HG02610 (cell line): ENCODE data around the gene HIBADH.

Experiments used
- ATAC-seq: cut with Tn5 transposase; IDR thresholded peaks from one replicate; pipeline ENCODE4 v1.9.1; 2021; ENCODE audit warnings: mild to moderate bottlenecking, moderate library complexity; ENCODE audit not compliant: unreplicated experiment

HIBADH gene

DNA sequence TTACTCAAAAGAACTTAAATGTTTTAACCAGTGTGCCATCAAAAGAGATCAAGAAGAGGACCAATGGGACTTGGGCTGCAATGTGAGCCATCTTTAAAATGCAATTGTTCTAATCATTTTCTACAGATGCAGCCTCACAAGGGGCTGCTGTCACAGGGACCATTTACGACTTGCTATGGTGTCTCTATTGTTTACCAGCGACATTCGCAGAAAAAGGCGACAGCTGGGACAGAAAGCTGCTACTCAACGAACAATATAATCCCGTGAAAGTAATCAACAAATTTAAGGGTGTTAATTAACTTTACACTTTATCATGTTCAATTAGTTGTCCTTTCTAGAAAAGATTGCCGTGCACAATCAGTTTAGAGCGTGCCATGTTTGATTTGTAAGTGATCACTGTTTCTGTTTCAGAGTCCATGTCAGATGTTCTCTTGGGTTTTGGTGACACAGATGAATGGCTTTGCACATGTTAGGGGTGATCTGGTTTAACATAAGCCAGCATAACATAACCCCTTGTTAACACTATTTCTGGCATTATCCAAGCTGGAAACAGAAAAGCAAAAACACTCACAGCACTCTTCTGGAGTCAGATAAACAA is 110.8 kb downstream of the HIBADH start:
- ATAC-seq: no peak

DNA sequence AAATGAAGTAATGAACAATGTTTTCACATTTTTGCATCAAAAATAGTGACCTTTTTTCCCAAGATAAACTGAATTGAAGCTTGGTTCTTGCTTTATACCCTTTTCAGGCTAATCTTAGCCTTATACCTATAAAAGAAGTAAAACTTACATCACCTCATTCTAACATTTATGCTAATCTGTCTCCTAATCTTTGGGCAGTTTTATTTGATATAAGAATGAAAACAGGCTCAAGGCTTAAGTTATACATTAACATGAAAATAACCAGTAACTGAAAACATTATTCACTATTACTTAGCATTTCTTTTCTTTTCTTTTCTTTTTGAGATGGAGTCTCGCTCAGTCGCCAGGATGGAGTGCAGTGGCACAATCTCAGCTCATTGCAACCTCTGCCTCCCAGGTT is 113.1 kb downstream of the HIBADH start:
- ATAC-seq: no peak

DNA sequence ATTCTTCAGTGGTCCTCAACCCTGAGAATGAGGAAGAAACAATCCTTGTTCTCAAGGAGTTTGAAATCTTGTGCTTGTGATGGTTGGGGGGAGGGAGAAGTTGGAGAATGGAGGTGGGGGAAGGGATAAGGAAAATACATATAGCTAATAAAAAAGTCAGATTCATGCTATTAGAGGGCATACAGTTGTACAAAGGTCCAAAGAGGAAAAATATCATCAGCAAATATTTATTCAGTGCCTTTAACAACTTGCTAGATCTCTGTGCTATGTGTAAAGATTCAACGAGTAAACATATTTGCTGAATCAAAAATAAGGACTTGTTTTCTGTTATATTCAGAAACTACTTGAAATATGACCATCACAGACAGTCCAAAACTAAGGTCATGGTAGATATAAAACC is 114.4 kb downstream of the HIBADH start:
- ATAC-seq: no peak

DNA sequence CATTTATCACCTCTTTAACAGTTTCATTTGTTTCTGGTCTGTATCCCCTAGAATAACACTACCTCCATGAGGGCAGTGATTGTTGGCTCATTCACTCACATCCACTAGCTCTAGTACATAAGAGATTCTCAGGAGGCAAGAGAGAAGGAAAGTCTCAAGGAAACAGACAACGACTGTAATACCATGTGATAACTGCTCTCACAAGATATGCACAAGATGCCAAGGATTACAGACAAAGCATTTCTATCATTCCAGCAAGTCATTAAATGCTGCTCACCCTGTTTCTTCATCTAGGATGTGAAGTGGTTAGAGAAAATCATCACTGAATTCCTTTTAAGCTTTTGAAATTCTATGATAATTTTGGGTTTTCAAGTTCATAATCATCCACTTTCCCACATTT is 115.3 kb downstream of the HIBADH start:
- ATAC-seq: no peak

DNA sequence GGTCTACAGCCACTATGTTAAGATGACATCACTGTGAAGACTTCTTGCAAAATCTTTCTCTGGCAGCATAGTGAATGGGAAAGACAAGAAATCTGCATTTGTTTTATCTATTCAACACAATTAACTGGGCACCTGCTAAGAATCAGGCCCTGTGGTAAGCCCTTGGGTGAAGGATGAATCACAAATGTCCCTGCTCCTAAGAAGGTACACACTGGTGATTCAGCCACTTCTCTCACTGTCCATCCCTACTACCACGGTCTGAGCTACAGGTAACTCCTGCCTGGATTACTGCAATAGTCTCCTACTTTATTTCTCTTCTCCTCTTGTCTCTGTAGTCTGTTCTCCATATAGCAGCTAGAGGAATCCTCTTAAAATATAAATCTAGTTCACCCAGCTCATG is 116.1 kb downstream of the HIBADH start:
- ATAC-seq: no peak

DNA sequence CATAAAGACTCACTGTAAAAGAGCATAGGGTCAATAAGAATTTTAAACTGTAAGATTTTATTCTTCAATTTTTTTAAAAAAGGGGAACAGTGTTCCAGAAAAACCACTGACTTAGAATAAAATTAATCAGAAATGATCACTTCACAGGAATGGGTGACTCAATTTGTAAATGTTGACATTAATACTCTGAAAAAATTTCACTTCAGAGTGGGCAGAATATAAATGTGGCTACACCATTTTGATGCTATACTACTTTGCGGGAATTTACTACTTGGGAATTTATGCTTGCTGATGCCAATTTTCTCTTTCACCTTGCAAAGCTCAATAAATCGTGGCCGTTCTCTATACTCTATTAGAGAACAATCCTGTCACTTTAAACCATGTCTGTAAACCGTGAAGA is 126.9 kb downstream of the HIBADH start:
- ATAC-seq: no peak

DNA sequence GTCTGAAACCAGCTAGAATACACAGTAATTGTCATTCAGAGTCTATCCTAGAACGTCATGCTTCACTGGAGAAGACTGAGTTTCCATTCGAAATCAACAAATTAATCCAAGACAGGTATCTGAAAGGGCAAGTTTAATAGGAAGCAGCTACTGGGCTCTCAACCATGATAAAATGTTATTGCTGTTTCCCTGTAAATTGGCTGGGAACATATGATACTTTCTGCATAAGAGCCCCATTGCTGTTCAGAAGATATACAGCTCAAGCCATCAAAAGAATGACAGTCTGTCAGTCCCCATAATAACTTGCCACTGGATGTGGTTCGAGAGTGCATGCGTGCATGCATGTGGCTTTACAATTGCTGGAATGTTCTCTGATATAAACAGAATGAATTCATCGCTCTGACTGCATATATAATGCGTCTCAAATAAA is 129.0 kb downstream of the HIBADH start:
- ATAC-seq: no peak

DNA sequence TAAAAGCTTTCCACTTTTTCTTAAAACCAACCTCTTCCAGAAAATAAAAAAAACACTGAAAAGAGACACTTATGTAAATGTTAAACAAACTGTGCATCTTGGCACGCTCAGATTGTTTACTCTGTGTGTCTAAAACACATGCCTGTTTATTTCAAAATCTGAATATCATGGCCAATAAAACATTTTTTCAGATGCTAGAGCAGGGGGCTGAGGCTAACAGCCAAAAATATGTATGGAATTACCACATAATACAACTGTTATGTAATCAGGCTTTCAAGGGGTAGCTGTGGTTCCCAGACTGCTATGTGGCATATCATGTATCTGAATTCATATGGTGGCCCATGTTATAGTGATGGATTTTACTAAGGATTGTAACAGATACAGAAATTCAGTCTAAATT is 130.4 kb downstream of the HIBADH start:
- no peak for ATAC-seq

DNA sequence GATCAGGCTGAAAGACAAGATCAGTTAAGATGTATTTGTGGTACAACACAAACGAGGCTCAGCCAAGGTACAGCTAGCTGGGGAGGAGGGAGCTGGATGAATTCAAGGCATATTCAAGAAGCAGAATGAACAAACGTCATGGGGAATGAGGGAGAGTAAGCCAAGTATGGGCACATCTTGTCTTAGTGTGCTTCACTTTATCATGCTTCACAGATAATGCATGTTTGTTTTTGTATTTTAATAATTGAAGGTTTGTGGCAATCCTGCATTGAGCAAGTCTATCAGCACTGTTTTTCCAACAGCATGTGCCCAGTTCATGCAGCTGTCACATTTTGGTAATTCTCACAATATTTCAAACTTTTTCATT is 135.4 kb downstream of the HIBADH start:
- no peak for ATAC-seq

DNA sequence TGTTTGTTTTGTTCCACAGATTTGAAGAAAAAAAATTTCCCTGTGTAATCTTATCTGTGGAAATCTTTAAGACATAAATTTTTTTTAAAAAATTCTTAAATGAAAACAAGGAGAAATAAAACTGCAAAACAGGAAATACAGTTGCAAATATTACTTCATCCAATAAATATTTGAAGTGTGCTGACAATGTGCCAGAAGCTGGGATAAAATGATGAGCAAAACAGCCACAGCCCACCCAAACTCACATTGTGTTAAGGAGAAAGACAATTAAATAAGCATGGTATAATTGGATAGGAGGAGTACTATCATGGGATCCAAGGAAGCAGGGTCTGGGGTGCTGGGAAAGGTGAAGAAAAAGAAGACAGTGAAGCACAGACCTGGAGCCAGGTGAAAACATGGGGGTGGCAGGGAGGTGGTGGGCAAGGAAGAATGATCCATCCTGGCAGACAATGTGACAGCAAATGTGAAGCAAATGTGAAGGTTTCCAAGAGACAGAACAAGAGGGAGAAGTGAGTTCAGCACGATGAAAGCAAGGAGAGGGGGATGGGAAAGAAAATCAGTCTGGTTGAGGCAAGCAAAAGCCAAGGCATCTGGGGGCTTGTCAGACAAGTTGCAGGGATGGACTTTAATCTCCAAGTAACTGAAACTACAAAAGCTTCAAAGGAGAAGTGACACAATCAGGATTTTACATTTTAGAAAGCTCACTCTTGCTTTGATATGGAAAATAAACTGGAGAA is 135.9 kb downstream of the HIBADH start:
- no peak for ATAC-seq

DNA sequence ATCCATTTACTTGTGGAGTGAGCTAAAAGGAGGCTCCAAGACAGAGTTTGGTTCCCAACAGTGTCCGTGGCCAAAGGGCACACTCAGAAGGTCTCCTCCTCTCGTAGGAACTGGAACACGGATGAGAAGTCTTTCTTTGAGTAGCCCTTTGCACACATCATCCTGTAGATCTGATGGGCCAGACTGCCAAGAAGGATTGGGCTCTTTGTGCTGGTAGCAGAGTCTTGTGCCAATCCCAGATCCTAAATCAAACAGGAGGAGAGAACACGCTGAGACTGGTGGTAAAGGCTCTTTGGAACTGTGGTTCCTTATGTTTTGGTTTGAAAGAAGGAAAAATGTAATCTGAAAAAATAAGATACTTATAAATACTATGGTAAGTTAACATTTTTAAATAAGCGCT is 136.6 kb downstream of the HIBADH start:
- no peak for ATAC-seq

DNA sequence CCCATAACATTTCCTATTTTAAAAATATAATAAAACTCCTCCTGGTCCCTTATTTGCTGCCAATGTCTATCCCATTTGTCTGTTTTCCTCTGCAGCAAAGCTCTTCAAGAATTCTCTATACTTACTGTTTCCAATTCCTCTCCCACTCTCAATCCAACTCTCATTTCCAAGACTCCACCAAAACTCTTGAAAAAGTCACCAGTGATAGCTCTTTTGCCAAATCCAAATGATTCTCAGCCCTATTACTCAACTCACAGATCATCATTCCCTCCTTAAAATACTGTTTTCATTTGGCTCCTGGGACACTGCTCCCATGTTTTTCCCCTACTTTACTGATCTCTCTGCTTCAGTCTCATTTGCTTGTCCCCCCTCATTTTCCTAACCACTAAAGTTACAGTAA is 139.4 kb downstream of the HIBADH start:
- no peak for ATAC-seq

DNA sequence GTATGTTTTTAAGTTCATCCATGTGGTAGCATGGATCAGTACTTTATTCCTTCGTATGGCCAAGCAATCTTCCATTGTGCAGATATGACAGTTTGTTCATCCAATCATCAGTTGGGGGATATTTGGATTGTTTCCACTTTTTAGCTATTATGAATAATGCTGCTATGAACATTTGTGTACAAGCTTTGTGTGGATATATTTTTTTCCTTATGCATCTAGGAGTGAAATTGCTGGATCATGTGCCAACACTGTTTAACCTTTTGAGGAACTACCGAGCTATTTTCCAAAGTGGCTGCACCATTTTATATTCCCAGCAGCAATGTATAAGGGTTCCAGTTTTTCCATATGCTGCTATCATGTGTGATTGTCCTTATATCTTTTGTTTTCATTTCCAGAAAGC is 140.1 kb downstream of the HIBADH start:
- no peak for ATAC-seq

DNA sequence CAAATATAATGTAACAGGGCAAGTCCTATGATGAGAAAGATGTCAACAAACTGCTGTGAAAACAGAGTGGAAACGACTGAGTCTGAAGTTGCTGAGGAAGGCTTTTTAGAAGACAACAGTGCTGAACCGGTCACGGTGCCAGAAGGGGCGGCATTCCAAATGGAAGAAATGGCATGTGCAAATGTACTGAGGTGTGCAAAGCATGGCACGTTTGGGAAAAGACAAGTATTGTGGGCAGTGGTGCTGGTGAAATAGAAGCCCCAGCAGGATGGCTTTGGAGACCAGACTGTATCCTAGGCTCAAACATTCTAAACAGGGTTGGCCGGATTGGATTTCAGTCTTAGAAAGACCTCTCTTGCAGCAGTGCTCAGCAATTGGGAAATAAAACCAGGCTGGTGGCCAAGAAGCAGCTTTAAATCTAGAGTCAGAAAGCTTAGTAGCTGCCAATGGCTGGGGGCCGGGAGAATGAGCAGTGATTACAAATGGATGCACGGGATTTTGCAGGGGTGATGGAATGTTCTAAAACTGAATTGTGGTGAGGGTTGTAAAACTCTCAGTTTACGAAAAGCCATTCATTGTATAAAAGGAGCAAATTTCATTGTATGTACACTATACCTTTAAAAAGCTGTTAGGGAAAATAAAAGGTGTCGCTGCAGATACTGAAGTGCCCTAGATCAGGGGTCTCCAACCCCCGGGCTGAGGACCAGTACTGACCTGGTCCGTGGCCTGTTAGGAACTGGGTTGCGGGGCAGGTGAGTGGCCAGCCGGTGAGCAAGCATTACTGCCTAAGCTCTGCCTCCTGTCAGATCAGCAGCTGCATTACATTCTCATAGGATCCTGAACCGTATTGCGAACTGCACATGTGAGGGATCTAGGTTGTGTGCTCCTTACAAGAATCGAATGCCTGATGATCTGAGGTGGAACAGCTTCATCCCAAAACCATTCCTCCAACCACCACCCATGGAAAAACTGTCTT is 141.6 kb downstream of the HIBADH start:
- no peak for ATAC-seq

DNA sequence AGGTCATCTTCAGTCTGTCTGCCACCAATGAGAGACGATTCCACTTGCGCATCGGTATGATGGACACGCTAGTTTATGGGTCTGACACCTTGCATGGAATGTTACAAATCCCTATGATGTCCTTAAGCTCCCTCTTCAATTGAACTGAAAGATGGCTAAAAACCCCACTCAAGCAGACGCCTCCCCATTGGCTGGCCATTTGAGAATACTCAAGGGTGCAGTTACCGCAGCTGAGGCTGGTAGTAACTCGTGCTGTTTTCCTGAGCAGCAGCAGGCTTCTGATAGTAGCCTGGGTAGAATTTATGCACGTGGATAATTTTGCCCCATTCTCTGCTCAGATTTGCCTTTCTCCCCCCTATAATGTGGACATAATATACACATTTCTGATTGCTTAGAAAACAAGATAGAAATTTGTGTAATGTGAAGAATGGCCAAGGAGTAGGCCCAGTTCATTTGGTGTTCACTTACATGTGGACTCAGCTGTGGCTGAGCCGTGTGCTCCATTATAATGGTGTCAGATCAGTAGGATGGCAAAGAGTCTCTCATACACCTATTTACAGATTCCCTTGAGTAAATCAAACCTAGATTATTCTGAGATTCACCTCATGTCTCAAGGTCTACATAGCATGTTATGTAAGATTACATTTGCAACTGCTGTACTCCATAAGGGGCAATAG is 142.8 kb downstream of the HIBADH start:
- ATAC-seq: no peak

DNA sequence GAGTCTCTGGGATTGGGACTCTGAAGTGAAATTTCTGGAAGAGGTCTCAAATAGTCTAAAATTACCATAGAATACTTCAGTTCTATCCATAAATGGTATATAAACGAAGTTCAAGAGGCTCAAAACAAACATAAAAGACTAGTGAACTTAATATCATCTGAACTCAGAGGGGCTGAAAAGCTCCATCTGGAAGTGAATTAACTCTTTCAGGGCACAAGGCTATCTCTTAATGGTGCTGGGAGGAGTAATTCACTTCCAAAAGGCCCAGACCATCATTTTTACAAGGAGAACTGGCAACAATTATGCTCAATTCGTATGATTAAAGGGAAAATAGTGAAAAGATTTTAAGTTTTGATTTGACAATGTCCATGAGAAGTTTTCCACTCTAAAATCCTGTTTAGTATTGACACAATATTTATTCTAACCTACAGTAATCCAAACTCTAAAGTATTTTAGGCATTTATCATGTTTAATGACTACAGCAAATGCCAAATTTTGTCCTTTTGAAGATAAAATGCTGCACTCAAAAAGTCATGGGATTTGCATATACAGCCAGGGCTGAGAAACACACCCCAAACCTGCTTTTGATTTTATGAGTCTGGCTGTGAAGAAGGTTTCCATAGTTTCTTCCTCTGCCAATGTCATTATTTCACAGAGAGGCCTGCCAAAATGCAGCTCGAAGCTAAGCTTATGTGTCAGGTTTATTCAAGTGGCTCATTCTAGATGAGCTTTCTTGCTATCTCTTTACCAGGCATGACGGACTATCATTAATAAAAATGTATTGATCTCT is 143.9 kb downstream of the HIBADH start:
- no peak for ATAC-seq

DNA sequence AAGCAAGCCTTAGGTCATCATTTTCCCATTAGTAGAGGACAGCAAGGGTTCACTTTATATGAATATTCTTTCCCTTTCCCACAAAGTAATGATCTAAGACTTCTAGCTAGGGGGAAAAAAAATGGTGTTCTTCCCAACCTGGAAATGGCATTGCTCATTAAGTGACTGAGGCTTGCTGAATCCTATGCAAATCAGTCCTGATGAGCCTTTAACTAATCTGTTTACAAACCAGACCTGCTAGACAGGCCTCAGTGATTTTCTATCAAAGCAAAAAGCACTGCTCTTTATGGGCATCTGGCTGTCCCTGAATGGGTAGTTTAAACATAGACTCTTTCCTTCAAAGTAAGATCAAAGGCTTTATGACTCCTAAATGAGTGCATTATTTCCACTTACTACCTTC is 146.3 kb downstream of the HIBADH start:
- no peak for ATAC-seq

DNA sequence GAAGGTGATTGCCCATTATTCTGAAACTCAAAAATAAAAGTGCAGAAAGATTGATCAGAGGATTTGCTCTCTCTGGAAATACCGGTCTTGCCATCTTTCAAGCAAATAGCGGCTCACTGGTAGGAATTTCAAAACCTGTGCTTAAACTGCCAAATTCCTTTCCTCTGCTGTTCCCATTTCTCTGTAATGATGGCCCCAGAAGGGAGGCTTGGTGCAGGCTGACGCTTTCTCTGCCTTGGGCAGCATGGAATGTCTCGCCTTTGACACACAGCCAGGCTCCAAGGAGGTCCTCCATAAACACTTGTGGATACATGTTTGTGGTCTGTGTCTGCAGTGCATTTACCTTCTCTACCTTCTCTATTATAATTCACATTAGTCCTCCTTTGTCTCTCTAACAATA is 146.8 kb downstream of the HIBADH start:
- ATAC-seq: no peak

DNA sequence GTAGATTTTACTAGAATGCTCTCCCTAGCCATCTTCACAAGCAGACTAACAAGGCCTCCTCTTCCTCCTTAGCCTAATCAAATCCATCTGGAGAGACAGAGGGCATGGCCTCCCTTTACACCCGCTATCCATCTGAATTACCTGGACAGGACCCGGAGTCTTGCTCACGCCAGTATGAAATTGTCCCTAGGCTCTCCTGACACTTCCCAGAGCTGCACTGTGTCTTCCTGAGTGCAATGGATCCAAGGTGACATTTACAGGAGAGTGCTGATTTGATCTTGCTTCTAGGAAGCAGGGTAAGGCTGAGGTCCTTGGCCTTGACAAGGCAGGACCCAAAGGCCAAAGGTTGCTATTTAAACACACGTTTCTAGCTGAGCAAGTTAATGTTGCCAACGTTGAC is 147.8 kb downstream of the HIBADH start:
- ATAC-seq: no peak

DNA sequence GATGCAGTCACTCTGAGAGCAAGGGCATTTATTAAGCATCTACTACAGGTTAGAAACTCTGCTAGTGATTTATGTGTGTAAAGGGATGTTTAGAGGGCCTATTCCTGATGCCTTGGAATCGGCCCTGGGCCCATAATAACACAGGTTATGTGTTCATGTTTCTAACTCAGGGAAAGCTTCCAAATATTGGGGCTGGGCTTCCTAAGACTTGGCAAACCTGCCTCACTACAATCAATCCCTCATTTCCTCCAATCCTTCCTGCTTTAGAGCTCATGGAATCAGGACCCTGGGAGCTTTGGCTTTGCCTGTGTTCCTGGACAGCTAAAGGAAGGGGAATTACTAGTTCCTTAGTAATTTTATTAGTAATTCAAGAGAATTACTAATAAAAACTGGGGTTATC is 148.8 kb downstream of the HIBADH start:
- ATAC-seq: no peak
